Testis (tissue), 2 donors: Measurements from ENCODE around the gene FOXK1.

Experiments used
- POLR2A ChIP-seq: fragments of 450-650 bp; IDR thresholded peaks from one replicate; pipeline ENCODE4 v1.6.1; 2017; ENCODE audit warnings: antibody characterized with exemption, mild to moderate bottlenecking, moderate library complexity
- TF ChIP-seq, protein P1 (sequence below), 3 experiments: fragments of 450-650 bp in 2 of 3; fragments of 200-600 bp in 1 of 3; sonication (generic) in 1 of 3; IDR thresholded peaks; one replicate each; pipeline ENCODE4 v1.5.1; 2016 to 2019; ENCODE audit warnings: antibody characterized with exemption in 3 of 3, mild to moderate bottlenecking in 2 of 3, moderate library complexity in 1 of 3

- TF ChIP-seq POLR2A: no peak
- TF ChIP-seq, protein P1, sequence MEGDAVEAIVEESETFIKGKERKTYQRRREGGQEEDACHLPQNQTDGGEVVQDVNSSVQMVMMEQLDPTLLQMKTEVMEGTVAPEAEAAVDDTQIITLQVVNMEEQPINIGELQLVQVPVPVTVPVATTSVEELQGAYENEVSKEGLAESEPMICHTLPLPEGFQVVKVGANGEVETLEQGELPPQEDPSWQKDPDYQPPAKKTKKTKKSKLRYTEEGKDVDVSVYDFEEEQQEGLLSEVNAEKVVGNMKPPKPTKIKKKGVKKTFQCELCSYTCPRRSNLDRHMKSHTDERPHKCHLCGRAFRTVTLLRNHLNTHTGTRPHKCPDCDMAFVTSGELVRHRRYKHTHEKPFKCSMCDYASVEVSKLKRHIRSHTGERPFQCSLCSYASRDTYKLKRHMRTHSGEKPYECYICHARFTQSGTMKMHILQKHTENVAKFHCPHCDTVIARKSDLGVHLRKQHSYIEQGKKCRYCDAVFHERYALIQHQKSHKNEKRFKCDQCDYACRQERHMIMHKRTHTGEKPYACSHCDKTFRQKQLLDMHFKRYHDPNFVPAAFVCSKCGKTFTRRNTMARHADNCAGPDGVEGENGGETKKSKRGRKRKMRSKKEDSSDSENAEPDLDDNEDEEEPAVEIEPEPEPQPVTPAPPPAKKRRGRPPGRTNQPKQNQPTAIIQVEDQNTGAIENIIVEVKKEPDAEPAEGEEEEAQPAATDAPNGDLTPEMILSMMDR (IDR thresholded peaks at IDR 0.05): no peak
Observed at GRCh38 chr7:4808565-4808964, 126.5 kb downstream of the FOXK1 start.
